Activated T-cell treated with anti-CD3 and anti-CD28 coated beads, Interleukin-2, amount 50 U/mL, for 48 hours (primary cell): Measurements from ENCODE around the gene S100B.

Source experiments
- DNase-seq, 2 experiments: peaks; one replicate each; pipeline ENCODE4 v3.0.0-alpha.2; 2020

Gene S100B

GRCh38 chr21:46626975-46627501 lies 22.2 kb upstream of the S100B start:
- no peak for DNase-seq

GRCh38 chr21:46626536-46626935 lies 21.7 kb upstream of the S100B start:
- no peak for DNase-seq

GRCh38 chr21:46625759-46626158 lies 20.9 kb upstream of the S100B start:
- DNase-seq = no peak

DNA sequence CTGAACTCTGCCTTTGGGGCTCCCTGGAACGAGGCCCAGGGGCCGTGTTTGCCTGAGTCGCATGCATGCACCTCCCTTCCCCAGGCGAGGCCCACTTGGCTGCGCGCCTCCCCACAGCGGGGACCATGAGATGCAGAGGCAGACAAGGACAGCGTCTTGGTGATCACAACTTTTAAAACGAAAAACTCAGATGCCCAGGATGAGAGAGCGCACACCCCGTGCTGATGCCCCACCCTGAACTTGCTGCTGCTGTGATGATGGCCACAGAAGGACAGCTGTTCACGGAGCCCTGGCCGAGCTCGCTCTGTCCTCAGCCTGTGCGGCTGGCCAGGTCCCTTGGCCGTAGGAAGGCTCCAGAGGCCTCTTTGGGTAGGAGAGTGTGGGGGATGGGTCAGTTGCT lies 19.2 kb upstream of the S100B start:
- no peak for DNase-seq

- DNase-seq = peak in 1 of 2 experiments; percentile 47
Measured at GRCh38 chr21:46622226-46622625, 17.3 kb upstream of the S100B start.

DNA sequence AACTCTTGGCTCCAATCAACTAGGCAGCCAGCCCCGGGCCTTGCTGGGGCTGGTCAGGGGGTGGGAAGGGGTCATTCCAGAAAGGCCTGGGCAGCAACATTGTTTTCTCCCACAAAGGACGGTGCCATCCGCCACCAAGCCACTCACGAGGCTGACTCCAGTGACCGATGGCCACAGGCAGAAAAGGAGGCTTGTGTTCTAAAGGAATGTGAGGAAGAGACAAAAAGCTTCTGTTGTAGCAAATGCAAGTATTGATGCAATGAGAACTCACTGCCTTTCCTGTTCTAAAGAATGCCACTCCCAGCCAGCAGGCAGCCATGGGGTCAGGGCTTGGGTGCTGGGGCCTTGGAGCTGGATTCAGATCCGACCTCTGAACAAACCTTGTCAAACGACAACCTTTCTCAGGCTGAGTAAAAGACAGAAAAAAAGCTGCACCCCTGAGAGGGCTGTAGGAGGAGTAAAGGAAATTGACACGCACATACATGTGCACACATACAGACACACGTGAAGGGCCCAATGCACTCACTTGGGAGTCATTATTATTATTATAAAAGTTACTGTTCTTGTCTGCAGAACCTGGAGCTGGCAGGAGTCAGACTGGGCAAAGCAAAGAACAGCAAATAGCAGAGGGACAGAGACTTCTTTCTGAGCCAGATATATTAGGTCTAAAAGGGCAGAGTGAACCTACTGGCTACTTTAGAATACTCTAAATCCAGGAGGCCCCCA lies 16.7 kb upstream of the S100B start:
- DNase-seq = no peak

DNA sequence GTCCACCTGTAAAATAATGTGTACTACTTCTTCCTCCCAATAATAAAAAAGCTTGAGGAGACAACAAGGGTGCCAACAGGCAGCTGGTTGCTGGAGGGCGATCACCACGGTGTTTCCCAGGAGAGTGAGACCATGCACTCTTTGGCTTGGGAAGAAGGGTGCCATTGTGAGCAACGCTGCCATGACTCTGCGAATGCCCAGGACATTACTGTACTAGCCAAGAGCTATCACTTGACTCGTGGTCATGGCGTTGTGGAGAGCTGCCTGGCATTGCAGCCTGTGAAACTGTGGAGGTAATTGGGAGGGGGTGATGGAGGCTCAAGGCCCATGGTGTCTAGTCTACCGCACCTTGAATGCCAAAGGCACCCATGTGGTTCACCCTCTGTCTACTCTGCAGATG lies 16.0 kb upstream of the S100B start:
- no peak for DNase-seq

- DNase-seq = no peak
Measured at GRCh38 chr21:46619846-46620245, 15.0 kb upstream of the S100B start.

GRCh38 chr21:46618738-46619379 lies 14.0 kb upstream of the S100B start:
- DNase-seq = no peak

DNA sequence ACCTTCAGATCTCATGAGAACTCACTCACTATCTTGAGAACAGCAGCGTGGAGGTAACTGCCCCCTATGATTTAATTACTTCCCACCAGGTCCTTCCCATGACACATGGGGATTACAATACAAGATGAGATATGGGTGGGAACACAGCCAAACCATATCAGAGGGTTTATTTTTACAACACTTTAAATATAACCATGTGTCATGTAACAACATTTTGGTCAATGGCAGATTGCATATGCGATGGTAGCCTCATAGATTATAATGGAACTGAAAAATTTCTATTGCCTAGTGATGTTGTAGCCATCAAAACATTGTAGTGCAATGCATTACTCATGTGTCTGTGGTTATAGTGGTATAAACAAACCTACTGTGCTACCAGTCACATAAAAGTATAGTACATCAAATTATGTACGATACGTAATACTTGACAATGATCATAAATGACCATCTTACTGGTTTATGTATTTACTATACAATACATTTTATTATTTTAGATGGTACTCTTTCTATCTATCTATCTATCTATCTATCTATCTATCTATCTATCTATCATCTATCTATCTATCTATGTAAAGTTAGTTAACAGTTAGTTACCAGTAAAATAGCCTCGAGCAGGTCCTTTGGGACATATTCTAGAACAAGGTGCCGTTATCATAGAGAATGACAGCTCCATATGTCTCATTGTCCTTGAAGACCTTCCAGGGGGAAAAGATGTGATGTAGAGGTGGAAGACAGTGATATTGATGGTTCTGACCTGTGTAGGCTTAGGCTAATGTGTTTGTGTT lies 12.6 kb upstream of the S100B start:
- DNase-seq = no peak

DNA sequence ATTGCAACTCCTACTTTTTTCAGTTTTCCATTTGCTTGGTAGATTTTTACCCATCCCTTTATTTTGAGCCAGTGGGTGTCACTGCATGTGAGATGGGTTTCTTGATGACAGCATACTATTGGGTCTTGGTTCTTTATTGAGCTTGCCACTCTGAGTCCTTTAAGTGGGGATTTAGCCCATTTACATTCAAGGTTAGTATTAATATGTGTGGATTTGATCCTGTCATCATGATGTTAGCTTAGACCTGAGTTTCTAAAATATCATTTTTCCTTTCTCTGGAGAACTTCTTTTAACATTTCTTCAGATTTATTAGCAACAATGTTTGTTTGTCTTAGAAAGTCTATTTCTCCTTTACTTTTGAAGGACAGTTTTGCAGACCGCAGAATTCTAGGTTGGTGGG lies 11.8 kb upstream of the S100B start:
- DNase-seq = no peak

DNA sequence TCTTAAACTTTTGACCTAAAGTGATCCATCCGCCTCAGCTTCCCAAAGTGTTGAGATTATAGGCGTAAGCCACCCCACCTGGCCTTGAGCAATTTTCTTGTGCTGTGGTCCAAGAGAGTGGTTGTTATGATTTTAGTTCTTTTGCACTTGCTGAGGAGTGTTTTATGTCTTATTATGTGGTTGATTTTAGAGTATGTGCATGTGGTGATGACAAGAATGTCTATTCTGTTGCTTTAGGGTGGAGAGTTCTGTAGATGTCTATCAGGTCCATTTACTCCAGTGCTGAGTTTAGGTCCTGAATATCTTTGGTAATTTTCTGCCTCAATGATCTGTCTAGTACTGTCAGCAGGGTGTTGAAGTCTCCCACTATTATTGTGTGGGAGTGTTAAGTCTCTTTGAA lies 11.2 kb upstream of the S100B start:
- no peak for DNase-seq

DNA sequence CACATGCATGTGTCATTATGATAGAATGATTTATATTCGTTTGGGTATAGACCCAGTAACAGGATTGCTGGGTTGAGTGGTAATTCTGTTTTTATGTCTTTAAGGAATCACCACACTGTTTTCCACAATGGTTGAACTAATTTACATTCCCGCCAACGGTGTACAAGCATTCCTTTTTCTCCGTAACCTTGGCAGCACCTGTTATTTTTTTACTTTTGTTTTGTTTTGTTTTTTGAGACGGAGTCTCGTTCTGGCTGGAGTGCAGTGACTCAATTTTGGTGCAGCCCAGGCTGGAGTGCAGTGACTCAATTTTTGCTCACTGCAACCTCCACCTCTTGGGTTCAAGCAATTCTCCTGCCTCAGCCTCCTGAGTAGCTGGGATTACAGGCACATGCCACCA lies 8.5 kb upstream of the S100B start:
- no peak for DNase-seq

DNA sequence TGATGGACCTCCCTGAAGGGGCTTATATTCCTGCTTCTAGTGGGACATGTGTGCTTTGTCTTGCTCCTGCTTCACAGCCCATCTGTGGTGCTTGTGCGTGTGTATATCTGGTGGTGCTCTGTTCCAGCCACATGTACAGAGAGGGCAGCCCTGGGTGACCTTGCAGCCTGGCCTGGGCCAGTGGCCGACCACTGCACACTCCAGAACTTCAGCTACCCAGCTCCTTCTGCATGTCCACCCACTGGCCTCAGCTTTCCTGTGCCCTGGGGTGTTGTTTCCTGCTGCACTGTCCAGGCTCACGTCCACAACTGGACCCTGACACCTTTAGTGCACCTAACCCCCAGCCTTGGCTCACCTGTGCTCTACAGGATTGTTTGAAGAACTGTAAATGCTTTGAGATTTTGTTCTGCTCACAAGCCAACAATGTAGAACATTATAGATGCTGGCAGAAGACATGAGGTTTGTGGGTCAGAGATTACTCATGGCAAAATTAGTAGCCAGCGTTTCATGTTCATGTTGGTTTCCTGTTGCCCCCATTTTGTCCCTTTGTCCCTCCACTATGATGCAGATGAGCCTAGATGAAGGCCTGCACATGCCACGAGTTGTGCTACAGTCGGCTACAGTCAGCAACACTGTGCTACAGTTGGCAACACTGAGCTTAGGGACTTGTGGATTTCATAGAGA lies 5.3 kb upstream of the S100B start:
- no peak for DNase-seq

GRCh38 chr21:46608672-46609111 lies 3.8 kb upstream of the S100B start:
- DNase-seq = no peak

DNA sequence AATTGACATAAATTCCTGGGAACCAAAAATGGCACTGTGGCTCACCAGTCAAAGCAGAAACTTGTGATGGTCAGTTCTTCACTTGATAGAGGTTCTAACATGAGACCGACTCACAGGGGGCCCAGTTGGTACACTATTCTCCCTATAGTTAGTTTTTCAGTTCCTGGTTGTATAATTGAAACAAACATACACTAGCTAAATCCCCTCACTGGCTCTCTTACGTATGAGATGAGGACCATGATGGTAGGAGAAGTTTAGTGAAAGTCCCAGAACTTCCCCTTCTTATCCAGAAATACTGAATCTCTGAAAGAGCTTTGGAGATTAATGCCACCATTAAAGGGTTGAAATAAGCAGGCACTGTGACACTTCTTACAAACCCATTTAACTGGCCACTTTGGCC lies 2.8 kb upstream of the S100B start:
- DNase-seq = no peak

GRCh38 chr21:46606427-46606813 lies 1.5 kb upstream of the S100B start:
- DNase-seq = no peak

- DNase-seq = peak; percentile 49 to 60
Measured at GRCh38 chr21:46605767-46606426, 1.0 kb upstream of the S100B start.

GRCh38 chr21:46604329-46604974 lies 430 bp downstream of the S100B start:
- DNase-seq = no peak

GRCh38 chr21:46603228-46603627 lies 1.7 kb downstream of the S100B start:
- no peak for DNase-seq

DNA sequence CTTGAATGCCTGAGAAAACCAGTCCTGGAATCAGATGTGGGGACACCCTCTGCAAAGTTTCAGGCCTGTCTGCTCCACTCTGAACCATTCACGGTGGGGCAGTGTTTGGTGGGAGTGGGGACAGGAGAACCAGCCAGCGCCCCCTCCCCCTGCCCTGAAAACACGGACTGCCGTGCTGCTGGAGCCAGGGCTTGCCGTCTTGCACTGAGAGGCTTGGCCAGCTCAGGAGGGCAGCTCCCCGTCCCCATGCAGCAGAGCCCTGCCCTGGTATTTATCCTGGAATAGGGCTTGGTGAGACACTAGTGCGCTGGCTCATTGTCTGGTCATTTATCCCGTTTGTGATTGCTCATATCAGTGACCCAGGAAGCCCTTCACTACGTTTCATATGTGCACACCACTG lies 3.9 kb downstream of the S100B start:
- no peak for DNase-seq

GRCh38 chr21:46600305-46600704 lies 4.6 kb downstream of the S100B start:
- no peak for DNase-seq
